Fibroblast of pulmonary artery (primary cell): ENCODE data around the gene ADAMTS7.
A peak's percentile ranks its signal among the peaks of the same experiment; 100 is the strongest.

ENCODE experiments used
- DNase-seq: peaks from one replicate; pipeline ENCODE4 v3.0.0-alpha.2; 2010; ENCODE audit warnings: low read depth
- H3K4me3 ChIP-seq: replicated peaks from 2 replicates; pipeline ENCODE4 v1.5.1; 2011; ENCODE audit warnings: low read depth, mild to moderate bottlenecking, control low read depth, low read length, moderate library complexity
- TF ChIP-seq, protein P1 (sequence below): IDR thresholded peaks from 2 replicates; pipeline ENCODE4 v1.5.1; 2011; ENCODE audit warnings: mild to moderate bottlenecking, control low read depth, low read length, inconsistent platforms; ENCODE audit errors: missing control alignments

Gene ADAMTS7

DNA sequence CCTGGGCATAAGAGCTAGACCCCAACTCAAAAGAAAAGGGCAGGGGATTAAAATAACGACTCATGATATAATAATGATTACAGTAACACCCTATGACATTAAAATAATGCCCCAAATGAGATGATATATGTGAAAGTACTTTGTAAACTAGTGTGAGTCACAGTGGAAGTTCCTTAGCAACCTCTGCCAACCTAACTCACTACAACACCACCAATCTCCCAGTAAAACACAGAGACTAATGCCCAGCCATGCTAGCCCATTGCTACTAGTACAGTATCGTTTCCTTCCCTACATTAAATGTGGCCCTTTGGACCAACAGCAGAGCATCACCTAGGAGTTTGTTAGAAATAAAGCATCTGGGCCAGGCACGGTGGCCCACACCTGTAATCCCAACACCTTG lies 11.2 kb upstream of the ADAMTS7 start:
- no peak for DNase-seq
- TF ChIP-seq, protein P1, sequence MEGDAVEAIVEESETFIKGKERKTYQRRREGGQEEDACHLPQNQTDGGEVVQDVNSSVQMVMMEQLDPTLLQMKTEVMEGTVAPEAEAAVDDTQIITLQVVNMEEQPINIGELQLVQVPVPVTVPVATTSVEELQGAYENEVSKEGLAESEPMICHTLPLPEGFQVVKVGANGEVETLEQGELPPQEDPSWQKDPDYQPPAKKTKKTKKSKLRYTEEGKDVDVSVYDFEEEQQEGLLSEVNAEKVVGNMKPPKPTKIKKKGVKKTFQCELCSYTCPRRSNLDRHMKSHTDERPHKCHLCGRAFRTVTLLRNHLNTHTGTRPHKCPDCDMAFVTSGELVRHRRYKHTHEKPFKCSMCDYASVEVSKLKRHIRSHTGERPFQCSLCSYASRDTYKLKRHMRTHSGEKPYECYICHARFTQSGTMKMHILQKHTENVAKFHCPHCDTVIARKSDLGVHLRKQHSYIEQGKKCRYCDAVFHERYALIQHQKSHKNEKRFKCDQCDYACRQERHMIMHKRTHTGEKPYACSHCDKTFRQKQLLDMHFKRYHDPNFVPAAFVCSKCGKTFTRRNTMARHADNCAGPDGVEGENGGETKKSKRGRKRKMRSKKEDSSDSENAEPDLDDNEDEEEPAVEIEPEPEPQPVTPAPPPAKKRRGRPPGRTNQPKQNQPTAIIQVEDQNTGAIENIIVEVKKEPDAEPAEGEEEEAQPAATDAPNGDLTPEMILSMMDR = no peak

DNA sequence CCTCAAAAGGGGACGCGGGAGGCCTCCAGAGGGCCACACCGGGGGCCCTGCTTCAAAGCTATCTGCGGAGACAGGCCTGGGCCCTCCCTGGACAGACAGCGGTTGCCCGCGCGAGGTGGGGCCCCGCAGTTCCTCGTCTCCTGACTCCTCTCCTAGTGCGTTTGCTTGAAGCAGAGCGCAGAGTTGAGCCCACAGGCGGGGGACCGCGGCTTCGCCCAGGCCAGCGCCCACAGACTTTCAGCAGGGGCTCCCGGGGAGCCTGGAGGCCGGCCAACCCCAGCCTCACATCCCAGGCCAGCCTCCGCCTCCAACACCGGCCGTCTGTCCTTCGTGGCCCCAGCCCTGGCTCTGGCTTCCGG lies 540 bp upstream of the ADAMTS7 start:
- peak overlapping the region; percentile 48 for H3K4me3 ChIP-seq
- TF ChIP-seq, protein P1 = no peak

More for the DNA sequence above, 11.2 kb upstream of the ADAMTS7 start:
- H3K4me3 ChIP-seq = no peak overlapping the region

GRCh38 chr15:78810362-78811123 lies 721 bp downstream of the ADAMTS7 start:
- TF ChIP-seq, protein P1 = no peak
- peak overlapping the region; percentile 65 for H3K4me3 ChIP-seq
- peak; percentile 47 for DNase-seq

More for the DNA sequence above, 540 bp upstream of the ADAMTS7 start:
- peak; percentile 12 for DNase-seq

DNA sequence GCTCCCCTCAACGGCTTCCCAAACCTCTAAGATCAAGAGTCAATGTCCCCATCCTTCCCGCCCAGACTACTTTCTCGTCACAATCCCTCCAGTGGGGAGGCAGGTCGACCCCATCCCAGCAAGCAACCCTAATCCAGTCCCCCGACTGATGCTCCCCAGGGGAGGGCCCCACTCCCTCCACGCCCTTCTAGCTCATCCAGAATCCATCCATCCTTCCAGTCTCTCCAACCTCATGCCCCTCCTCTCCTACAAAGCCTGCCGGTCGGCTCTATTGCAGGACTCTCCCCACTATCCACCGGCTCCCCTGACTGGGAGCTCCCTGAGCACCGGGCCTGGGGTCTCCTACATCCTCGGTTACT lies 1.3 kb downstream of the ADAMTS7 start:
- TF ChIP-seq, protein P1 = no peak
- no peak for DNase-seq
- peak overlapping the region; percentile 65 for H3K4me3 ChIP-seq

GRCh38 chr15:78808550-78808949 lies 2.7 kb downstream of the ADAMTS7 start:
- TF ChIP-seq, protein P1 = peak; percentile 57
- H3K4me3 ChIP-seq = no peak overlapping the region
- DNase-seq = peak; percentile 59

GRCh38 chr15:78807359-78807758 lies 3.9 kb downstream of the ADAMTS7 start:
- no peak overlapping the region for H3K4me3 ChIP-seq
- TF ChIP-seq, protein P1 = no peak

DNA sequence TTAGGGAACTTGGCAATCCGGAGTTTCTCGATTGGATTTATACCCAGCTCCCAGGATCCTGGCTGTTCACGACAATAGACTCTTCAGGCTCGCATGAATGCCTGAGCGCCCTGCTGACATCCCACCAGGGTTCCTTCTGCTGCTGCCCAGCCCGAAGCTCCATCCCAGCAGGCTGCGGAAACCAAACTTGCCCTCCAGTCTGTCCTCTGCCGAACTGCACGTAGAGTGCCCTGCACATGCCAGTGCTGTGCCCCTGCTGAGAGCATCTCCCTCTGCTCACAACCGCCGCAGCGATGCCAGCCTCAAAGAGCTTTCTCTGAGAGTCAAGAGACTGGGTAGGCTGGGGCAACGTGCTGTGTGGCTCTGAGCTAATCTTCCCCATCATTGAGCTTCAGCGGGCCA lies 6.9 kb downstream of the ADAMTS7 start:
- H3K4me3 ChIP-seq = no peak overlapping the region
- TF ChIP-seq, protein P1 = no peak
- DNase-seq = no peak

More at GRCh38 chr15:78807359-78807758, 3.9 kb downstream of the ADAMTS7 start:
- no peak for DNase-seq
